CMK (cell line): Measurements from ENCODE around the gene WDR88.
"Not testable (repeated sequence)": the region's sequence is repeated elsewhere in the genome, so short reads cannot be mapped to it uniquely, and the experiment has no call there.

Experiments used
- DNase-seq: peaks from one replicate; pipeline ENCODE4 v3.0.0-alpha.2; 2010; ENCODE audit warnings: low read depth

WDR88 gene

DNA sequence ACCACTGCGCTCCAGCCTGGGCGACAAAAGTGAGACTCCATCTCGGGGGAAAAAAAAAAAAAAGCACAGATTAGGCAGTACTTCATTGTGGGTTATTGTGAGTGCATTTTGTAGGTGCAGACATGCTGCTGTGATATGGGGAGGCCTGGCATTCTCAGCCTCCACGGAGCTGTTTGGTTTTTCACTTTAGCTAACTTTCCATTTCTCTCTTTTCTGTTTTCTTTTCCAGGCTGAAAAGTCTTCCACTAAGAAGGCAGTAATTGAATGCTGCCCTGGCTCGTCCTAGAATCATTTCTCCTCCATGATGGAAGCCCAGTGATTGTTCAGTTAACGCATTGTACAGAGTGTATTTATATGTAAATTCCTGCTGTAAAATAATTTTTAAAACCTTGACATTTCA, 2.0 kb upstream of the WDR88 start:
- no peak for DNase-seq

DNA sequence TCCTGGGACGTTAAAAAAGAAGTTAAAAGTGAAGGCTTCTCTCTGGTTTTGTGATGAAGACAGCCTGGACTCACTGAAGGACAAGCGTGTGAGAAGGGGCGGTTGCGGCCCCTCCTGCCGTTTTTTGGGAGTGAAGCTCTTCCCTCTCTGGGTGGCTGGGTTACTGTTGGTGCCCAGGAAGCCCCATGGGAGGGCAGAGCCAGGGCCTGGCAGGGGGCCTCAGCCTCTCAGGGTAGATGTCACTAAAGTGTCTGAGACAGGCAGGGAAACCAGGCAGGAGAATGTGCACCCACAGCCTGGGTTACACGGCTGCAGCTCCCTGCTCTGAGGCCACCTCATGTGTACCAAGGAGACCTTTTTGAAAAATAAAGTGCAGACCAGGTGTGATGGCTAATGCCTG, 1.5 kb upstream of the WDR88 start:
- DNase-seq, result no peak

DNA sequence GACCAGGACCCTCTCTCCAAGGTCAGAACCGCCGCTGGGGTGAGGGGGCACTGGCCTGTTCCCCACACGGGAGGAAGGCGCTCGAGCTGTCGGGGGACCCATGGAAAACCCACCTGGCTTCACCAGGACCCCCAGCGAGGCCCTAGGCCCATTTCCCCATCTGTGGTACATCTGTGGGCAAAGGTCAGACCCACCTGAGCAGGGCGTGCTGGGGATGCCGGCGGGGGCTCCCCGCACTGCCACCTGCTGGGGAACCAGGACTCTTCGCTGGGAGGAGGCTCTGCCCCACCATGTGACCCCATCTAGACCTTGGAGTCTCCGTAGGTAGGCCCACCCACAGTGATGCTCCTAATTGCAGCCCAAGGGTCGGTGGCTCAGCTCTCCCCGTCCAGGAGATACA, 511 bp downstream of the WDR88 start:
- DNase-seq, result no peak

DNA sequence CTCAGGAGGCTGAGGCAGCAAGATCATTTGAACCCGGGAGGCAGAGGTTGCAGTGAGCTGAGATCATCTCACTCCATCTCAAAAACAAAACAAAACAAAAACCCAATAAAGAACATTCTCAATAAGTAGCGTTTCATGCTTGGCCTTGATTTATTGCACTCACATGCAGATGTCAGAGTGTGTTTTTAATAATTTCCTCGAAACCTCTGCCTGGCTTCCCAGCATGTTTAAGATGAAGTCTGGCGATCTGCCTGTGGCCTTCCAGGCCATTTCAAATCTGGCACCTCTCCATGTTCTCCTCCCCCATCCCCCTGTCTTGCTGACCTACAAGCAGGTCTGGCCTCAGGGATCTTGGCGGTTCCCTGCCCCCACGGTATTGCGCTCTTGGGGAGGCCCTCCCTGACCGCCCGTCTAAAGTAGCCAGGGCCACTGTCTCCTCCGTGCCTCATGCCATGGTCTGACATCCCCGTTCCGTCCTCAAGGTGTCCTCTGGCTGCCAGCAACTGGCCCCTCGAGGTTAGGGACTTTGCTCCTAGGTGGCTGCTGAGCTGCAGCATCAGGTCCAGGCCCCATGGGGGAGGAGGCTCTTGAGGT, 1.6 kb downstream of the WDR88 start:
- no peak for DNase-seq

DNA sequence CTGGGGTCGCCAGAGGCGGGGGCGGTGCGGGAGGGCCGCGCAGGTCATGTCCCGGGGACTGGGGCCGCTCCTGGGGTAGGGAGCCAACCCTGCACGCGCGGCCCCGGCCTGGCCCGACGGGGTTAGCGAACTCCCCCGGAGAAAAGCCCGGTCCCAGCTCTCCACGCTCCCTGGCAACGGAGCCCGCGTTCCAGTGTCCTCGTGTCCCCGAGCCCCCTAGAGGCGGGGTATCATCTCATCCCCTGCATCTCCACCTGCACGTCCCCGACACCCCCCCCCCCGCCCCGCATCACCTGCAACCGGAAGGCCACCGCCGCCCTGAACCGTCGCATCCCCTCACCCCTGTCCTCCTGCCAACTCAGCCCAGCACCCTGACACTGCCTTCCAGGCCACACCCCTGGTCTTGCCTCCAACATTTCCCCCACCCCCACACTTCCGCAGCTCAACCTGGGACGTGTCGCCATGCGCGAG, 2.7 kb downstream of the WDR88 start:
- DNase-seq, result no peak

DNA sequence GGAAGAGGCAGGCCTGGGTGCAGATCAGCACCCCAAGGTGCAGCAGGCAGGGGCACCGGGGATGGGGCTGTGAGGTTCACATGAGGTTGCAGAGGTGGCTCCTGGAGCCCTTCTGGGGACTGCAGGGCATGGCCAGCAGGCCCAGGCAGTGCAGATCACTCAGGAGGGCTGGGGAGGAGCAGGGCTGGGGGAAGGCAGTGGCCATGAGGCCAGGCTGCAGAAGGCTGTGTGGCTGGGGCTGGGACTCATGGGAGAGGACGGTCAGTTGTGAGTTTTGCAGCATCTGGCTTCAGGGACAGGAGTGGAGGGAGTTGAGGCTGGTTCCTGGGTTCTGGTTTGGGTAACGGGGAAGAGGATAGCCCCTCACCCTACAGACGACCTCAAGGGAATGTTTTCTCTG, 7.3 kb downstream of the WDR88 start:
- no peak for DNase-seq

DNA sequence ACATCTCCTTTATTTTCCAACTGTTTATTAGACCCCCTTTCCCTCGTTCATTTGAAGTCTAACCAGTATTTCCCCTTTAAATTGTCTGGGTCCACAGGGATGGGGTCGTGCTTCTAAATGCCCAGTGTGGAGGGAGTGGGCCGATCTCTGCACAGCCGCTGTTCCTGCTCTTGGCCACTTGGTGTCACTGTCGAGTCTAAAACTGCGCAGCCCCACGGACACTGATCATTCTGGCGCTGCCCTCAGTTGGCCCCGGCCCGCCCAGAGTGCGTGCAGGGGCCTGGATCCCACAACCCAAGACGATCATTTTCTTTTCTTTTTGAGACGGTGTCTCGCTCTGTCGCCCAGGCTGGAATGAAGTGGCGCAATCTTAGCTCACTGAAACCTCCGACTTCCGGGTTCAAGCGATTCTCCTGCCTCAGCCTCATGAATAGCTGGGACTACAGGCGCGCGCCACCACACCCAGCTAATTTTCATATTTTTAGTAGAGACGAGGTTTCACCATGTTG, 12.0 kb downstream of the WDR88 start:
- no peak for DNase-seq

DNA sequence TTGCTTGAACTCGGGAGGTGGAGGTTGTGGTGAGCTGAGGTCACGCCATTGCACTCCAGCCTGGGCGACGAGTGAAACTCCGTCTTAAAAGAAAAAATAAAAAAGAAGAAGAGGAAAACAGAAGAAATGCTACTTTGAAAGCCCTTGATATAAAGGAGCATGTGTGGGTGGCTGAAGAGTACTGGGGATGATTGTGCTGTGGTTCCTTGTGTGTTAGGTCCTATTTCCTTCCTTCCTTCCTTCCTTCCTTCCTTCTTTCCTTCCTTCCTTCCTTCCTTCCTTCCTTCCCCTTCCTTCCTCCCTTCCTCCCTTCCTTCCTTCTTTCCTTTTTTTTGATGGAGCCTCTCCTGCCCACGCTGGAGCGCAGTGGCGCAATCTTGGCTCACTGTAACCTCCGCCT, 14.3 kb downstream of the WDR88 start:
- no peak for DNase-seq

DNA sequence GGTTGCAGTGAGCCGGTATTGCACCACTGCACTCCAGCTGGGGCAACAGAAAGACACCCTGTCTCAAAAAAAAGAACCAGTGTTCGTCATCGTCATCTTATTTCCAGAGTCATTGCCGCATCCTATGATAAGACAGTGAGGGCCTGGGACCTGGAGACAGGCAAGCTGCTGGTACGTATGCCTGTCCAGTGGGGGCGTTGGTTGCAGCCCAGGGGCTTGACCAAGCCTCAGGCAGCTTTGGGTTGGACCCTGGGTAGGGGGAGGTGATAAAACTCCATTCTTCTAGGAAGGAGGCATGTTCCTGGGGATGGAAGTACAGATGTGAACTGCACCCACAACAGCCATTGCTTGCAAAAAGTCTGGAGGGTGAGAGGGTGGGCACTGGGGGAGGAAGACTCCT, 15.6 kb downstream of the WDR88 start:
- no peak for DNase-seq

DNA sequence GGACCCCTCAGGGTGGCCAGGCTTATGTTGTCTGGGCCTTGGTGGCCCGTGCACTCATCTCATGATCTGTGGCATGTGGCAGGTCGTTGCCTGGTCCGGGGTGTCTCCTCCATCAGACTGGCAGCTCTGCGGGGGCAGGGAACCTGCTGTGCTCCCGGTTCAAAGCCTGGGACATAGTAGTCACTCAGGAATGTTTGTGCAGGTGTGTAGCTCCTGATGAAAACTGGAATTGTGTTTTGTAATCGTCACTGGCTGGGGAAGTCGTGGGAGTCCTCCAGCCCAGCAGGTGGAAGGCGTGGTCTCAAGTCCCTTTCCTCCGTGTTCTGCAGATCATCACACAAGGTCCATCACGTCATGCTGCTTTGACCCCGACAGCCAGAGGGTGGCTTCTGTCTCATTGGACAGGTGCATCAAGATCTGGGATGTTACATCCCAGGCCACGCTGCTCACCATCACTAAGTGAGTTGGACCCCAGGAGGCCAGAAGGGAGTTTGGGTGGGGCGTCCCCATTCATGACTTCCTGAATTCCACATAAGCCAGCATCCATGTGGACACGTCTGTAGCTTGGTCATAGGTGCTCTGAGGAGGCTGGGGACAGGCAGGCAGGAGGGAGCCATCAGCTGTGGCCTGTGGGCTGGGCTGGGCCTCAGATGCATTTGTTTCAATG, 19.1 kb downstream of the WDR88 start:
- no peak for DNase-seq

DNA sequence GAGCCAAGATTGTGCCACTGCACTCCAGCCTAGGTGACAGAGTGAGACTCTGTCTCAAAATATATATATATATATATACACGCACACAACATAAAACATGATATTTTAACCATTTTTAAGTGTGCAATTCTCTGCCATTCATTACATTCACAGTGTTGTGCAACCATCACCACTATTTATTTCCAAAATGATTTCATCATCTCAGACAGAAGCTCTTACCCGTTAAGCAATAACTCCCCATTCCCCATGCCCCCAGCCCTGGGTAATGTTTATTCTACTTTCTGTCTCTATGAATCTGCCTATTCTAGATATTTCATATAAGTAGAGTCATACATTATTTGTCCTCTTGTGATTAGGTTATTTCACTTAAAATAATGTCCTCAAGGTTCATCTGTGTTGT, 20.3 kb downstream of the WDR88 start:
- no peak for DNase-seq

DNA sequence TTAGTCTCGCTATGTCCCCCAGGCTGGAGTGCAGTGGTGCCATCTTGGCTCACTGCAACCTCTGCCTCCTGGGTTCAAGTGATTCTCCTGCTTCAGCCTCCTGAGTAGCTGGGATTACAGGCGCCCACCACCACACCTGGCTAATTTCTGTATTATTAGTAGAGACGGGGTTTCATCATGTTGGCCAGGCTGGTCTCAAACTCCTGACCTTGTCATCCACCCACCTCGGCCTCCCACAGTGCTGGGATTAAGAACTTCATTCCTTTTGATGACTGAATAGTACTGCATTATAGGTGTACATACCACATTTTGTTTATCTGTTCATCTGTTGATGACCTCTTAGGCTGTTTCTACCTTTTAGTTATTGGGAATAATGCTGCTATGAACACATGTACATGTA, 20.7 kb downstream of the WDR88 start:
- not testable (repeated sequence) for DNase-seq

DNA sequence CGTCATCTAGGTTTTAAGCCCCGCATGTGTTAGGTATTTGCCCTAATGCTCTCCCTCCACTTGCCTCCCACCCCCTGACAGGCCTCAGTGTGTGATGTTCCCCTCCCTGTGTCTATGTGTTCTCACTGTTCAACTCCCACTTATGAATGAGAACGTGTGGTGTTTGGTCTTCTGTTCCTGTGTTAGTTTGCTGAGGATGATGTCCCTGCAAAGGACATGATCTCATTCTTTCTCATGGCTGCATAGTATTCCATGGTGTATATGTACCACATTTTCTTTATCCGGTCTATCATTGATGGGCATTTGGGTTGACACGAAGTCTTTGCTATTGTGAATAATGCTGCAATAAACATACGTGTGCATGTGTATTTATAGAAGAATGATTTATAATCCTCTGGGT, 22.4 kb downstream of the WDR88 start:
- DNase-seq, result not testable (repeated sequence)

DNA sequence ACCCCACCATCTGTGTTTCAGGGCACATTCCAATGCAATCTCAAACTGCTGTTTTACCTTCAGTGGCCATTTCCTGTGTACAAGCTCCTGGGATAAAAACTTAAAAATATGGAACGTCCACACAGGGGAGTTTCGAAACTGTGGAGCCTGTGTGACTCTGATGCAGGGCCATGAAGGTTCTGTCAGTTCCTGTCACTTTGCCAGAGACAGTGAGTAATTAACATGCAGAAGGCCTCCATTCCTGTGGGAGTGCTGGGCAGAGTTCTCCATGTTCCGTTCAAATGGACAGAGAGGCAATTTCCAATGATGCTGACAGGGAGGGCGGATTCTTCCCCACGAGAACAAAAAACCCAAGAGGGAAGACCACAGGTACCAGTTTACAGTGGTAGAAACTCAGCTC, 24.4 kb downstream of the WDR88 start:
- DNase-seq, result no peak

DNA sequence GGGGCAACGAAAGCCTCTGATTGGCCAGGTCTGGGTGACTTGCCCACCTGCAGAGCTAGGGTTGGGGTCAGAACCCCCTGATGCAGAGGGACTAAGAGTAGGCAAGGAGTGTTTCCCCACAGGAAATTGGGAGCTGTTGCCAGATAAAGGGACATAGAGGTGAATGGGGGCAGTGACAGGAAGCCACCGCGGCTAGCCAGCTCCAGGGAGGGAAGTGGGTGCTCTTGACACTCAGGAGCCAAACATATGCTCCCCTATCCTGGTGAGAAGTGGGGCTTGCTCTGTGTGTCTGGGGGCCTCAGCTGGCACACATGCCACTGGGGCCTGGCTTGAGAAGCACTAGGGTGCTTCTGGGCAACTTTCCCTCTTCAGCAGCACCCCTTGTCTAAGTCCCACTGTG, 26.0 kb downstream of the WDR88 start:
- DNase-seq, result no peak

DNA sequence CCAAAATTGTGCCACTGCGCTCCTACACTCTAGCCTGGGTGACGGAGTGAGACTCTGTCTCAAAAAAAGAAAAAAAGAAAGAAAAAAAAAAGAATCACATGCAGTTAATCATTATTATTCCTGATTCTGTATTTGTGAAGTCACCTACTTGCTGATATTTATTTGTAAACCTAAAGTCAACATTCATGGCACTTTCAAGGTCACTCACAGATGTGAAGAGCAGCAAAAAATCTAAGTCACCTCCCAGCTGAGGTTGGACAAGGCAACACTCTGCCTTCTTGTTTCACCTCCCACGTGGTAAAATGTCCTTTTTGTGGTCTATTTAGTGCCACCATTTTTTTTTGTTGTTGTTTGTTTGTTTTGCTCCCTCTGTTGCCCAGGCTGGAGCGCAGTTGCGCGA, 26.5 kb downstream of the WDR88 start:
- DNase-seq, result no peak

DNA sequence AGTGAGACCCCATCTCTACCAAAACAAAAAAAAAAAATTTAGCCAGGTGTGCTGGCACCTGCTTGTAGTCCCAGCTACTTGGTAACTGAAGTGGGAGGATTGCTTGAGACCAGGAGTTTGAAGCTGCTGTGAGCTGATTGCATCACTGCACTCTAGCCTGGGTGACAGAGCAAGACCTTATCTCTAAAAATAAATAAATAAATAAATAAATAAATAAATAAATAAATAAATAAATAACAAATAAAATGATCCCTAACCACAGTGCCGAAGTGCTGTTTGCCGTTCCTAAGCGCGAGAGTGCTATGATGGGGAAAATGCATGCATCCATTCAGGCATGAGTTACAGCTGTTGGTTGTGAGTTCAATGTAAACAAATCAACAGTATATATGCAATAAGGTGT, 27.2 kb downstream of the WDR88 start:
- no peak for DNase-seq

DNA sequence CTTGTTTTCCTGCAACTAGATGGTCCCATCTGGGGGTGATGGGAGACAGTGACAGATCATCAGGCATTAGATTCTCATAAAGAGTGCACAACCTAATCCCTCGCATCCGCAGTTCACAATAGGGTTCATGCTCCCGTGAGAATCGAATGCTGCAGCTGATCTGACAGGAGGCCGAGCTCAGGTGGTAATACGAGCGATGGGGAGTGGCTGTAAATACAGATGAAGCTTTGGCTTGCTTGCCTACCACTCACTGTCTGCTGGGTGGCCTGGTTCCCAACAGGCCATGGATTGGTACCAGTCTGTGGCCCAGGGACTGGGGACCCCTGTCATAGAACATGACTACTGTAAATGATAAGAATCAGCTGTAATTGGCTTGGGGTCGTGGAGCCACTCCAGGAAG, 28.0 kb downstream of the WDR88 start:
- DNase-seq, result no peak

DNA sequence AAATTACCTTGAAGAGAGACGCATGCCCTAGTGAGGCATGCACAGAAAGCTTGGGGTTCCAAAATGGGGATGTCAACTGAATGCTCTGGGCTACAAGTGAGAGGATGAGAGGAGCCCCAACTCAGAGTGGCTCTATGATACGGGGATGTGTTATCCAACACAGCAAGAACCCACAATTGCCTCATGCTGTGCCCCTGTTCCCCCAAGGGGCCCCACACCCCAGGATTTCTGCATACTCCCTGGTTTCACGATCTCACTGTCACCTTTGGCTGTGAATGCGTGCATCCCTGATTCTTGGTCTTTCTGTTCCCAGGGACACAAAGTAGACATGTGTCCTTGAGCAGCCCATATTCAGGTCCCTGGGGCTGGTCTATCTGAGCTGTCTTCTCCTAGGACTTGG, 29.3 kb downstream of the WDR88 start:
- DNase-seq, result no peak

DNA sequence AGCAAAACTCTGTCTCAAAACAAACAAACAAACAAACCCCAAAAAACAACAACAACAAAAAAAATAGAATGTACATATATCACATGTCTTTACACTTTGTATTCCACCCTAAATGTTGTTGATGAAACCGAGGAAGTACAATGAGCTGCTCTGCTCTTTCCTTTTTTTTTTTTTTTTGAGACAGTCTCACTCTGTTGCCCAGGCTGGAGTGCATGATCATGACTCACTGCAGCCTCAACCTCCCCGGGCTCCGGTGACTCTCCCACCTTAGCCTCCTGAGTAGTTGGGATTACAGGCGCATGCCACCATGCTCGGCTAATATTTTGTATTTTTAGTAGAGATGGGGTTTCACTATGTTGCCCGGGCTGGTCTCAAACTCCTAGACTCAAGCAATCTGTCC, 31.6 kb downstream of the WDR88 start:
- DNase-seq, result no peak

DNA sequence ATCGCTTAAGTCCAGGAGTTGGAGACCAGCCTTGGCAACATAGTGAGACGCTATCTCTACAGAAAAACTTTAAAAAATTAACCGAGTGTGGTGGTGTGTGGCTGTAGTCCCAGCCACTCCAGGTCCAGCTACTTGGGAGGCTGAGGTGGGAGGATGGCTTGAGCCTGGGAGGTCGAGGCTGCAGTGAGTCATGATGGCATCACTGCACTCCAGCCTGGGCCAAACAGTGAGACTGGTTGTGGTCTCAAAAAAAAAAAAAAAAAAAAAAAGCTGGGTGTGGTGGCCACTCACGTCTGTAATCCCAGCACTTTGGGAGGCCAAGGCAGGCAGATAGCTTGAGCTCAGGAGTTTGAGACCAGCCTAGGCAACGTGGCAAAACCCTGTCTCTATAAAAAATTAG, 34.1 kb downstream of the WDR88 start:
- DNase-seq, result not testable (repeated sequence)

DNA sequence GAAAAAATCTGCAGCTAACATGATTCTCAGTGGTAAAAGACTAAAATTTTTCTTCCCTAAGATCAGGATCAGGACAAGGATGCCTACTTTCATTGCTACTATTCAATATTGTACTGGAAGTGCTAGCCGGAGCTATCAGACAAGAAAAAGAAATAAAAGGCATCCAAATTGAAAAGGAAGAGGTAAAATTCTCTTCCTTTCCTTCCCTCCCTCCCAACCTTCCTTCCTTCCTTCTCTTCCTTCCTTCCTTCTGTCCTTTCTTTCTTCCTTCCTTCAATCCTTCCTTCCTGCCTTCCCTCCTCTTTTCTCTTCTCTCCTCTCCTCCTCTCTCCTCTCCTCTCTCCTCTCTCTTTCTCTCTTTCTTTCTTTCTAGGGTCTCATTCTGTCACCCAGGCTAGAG, 35.5 kb downstream of the WDR88 start:
- no peak for DNase-seq

DNA sequence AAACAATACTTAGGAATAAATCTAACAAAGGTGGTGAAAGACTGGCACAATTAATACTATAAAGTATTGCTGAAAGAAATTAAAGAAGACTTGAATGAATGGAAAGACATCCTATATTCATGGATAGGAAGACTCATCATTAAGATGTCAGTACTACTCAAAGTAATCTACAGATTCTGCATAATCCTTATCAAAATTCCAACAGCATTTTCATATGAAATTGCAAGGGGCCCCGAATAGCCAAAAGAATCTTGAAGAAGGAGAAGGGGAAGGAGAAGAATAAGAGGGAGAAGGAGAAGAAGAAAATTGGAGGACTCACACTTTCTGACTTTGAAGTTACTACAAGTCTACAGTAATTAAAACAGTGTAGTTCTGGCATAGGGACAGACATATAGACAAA, 36.6 kb downstream of the WDR88 start:
- no peak for DNase-seq

DNA sequence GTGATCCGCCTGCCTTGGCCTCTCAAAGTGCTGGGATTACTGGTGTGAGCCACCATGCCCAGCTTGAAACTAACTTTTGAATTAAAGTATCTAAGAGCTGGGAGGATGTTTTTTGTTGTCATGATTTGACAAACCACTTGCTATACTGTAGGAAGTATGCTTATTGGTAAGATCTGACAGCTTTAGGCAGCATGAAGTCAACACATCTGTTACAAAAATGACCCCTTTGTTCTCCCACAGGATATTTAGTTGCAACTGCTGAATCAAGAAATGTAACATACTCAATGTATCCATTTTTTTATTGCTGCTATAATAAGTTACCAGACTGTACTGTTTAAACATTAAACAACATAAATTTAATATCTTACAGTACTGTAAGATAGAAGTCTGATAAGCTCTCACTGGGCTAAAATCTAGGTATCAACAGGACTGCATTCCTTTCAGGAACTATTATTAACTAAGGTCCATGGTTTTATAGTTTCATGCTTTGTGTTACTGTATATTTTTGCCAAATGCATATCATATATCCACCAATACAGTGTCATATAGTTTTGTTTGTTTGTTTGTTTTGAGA, 39.4 kb downstream of the WDR88 start:
- DNase-seq, result no peak
